Keratinocyte (primary cell): ENCODE data around the gene CPNE1. TPM values are rescaled to one million over a fixed set of nuclear protein-coding genes. Genes with fewer than 3 reads are reported as not detected.
A peak's percentile ranks its signal among the peaks of the same experiment; 100 is the strongest.

ENCODE experiments used
- DNase-seq: peaks from one replicate; pipeline ENCODE4 v3.0.0-alpha.2; 2011; ENCODE audit warnings: low read depth, missing footprints, low spot score
- FAIRE-seq: peaks from 2 replicates; lab custom pipeline; 2011; peaks lifted over from hg19 to GRCh38; lab: Jason Lieb, UNC
- H2AFZ ChIP-seq: 2 replicates; pipeline ENCODE4 v1.6.0; 2012; ENCODE audit warnings: low read length, control low read depth, inconsistent platforms; ENCODE audit not compliant: control insufficient read depth
- H3K27ac ChIP-seq: 2 replicates; pipeline ENCODE4 v1.5.1; 2011; ENCODE audit warnings: low read length; ENCODE audit not compliant: control insufficient read depth, insufficient read depth
- H3K27me3 ChIP-seq: 3 replicates; pipeline ENCODE4 v1.6.0; 2011; ENCODE audit warnings: low read length; ENCODE audit not compliant: control insufficient read depth, insufficient read depth; ENCODE audit errors: extremely low read depth
- H3K36me3 ChIP-seq, 2 experiments: 2 replicates in 1 of 2; 3 replicates in 1 of 2; pipeline ENCODE4 v1.5.1; 2011; ENCODE audit warnings: low read length in 2 of 2, mild to moderate bottlenecking in 1 of 2; ENCODE audit not compliant: control insufficient read depth in 2 of 2, insufficient read depth in 2 of 2; ENCODE audit errors: extremely low read depth in 1 of 2
- H3K4me1 ChIP-seq: 3 replicates; pipeline ENCODE4 v1.5.1; 2011; ENCODE audit warnings: low read length; ENCODE audit not compliant: control insufficient read depth, insufficient read depth; ENCODE audit errors: extremely low read depth
- H3K4me2 ChIP-seq: 3 replicates; pipeline ENCODE4 v1.6.0; 2011; ENCODE audit warnings: low read depth, low read length; ENCODE audit not compliant: control insufficient read depth, insufficient read depth; ENCODE audit errors: extremely low read depth
- H3K4me3 ChIP-seq, 3 experiments: fragments of 200-600 bp in 1 of 3; sonication (generic) in 1 of 3; 2 replicates in 2 of 3; 3 replicates in 1 of 3; pipeline ENCODE4 v1.5.1; 2011 to 2016; ENCODE audit warnings: low read length in 3 of 3, mild to moderate bottlenecking in 3 of 3, control low read depth in 2 of 3, inconsistent platforms in 1 of 3, low read depth in 1 of 3, mixed read lengths in 1 of 3, mixed run types in 1 of 3, moderate library complexity in 1 of 3; ENCODE audit not compliant: control insufficient read depth in 2 of 3, insufficient read depth in 2 of 3; ENCODE audit errors: extremely low read depth in 1 of 3
- H3K79me2 ChIP-seq: 2 replicates; pipeline ENCODE4 v1.6.0; 2012; ENCODE audit warnings: low read length; ENCODE audit not compliant: control insufficient read depth, insufficient read depth
- H3K9ac ChIP-seq: 3 replicates; pipeline ENCODE4 v1.6.0; 2011; ENCODE audit warnings: low read length; ENCODE audit not compliant: control insufficient read depth, insufficient read depth; ENCODE audit errors: extremely low read depth
- H3K9me1 ChIP-seq: 3 replicates; pipeline ENCODE4 v1.6.0; 2011; ENCODE audit warnings: low read length; ENCODE audit not compliant: control insufficient read depth, insufficient read depth; ENCODE audit errors: extremely low read depth
- H3K9me3 ChIP-seq: 2 replicates; pipeline ENCODE4 v1.5.1; 2012; ENCODE audit warnings: low read depth, low read length; ENCODE audit not compliant: control insufficient read depth
- H4K20me1 ChIP-seq: 3 replicates; pipeline ENCODE4 v1.6.0; 2011; ENCODE audit warnings: low read length; ENCODE audit not compliant: control insufficient read depth, insufficient read depth; ENCODE audit errors: extremely low read depth
- CTCF ChIP-seq, 3 experiments: IDR thresholded peaks in 1 of 3; conservative IDR thresholded peaks in 1 of 3; optimal IDR thresholded peaks in 1 of 3; 2 replicates in 2 of 3; 3 replicates in 1 of 3; pipeline versions ENCODE3 to v1.5.1; 2011; ENCODE audit warnings: low read length in 3 of 3, mild to moderate bottlenecking in 3 of 3, moderate library complexity in 2 of 3, control low read depth in 1 of 3, inconsistent platforms in 1 of 3; ENCODE audit not compliant: insufficient read depth in 2 of 3; ENCODE audit errors: extremely low read depth in 1 of 3
- EZH2 ChIP-seq: IDR thresholded peaks from one replicate; pipeline ENCODE4 v1.6.1; 2012; ENCODE audit warnings: inconsistent platforms, mild to moderate bottlenecking, low read length, moderate library complexity
- dilution Hi-C: fragments of 300-500 bp; cut with MboI; formaldehyde crosslinking; loops from one replicate; pipeline ENCODE4 v1.7.0; 2020; ENCODE audit warnings: low sequenced_read_pairs; ENCODE audit not compliant: extremely low pct_ligation_motif_present
- polyA plus RNA-seq, 5 experiments: library from polyadenylated mRNA; depleted of rRNA in 3 of 5; stranded (reverse) in 3 of 5; stranded (forward) in 1 of 5; unstranded in 1 of 5; fragments of >200 nt; gene quantifications; 1 replicate in 1 of 5; 2 replicates in 3 of 5; 3 replicates in 1 of 5; pipeline versions ENCODE4 v1.2.1 to v1.2.3, GENCODE V29; 2011 to 2012; ENCODE audit warnings: missing spikeins in 2 of 5, low read depth in 1 of 5, low replicate concordance in 1 of 5

Gene CPNE1
- polyA plus RNA-seq, 1 donor (not counting 4 experiments of a cell fraction or from before 2014, with no cell fraction given) = 111 TPM

GRCh38 chr20:35600176-35600992 is 64.3 kb downstream of the CPNE1 start:
- DNase-seq = no peak
- Histone ChIP-seq H3K4me3 (no peak overlapping the region), H3K79me2 (no peaks in the 10 kb centered on the region), H3K27me3 (peaks cover 49% of the 10 kb centered on the region), H3K9me1 (no peaks in the 10 kb centered on the region), H3K4me1 (peaks cover 15% of the 10 kb centered on the region), H3K9ac (no peak overlapping the region), H2AFZ (no peak overlapping the region), H3K9me3 (no peaks in the 10 kb centered on the region), H3K36me3 (no peaks in the 10 kb centered on the region), H4K20me1 (no peaks in the 10 kb centered on the region), H3K27ac (no peak overlapping the region), H3K4me2 (peak overlapping the region; percentile 87)
- dilution Hi-C loops = no loop called here
- no peak for FAIRE-seq
- TF ChIP-seq CTCF (optimal IDR thresholded peaks at IDR 0.05 in 1 of 3, IDR thresholded peaks at IDR 0.05 in 1 of 3, conservative IDR thresholded peaks at IDR 0.05 in 1 of 3; ENCODE audit: extremely low read depth in 1 of 3, insufficient read depth in 2 of 3, low read length in 3 of 3) (no peak), EZH2 (no peak)

- Histone ChIP-seq H3K9me3 (no peaks in the 10 kb centered on the region), H3K27ac (no peak overlapping the region), H3K4me3 (no peak overlapping the region), H3K9me1 (no peaks in the 10 kb centered on the region), H3K4me1 (peaks cover 15% of the 10 kb centered on the region), H2AFZ (no peak overlapping the region), H3K36me3 (no peaks in the 10 kb centered on the region), H3K79me2 (no peaks in the 10 kb centered on the region), H3K27me3 (peaks cover 49% of the 10 kb centered on the region), H3K9ac (no peak overlapping the region), H3K4me2 (no peak overlapping the region), H4K20me1 (no peaks in the 10 kb centered on the region)
- dilution Hi-C loops = no loop called here
- TF ChIP-seq EZH2 (no peak), CTCF (optimal IDR thresholded peaks at IDR 0.05 in 1 of 3, IDR thresholded peaks at IDR 0.05 in 1 of 3, conservative IDR thresholded peaks at IDR 0.05 in 1 of 3; ENCODE audit: extremely low read depth in 1 of 3, insufficient read depth in 2 of 3, low read length in 3 of 3) (no peak)
- FAIRE-seq (no peak), DNase-seq (no peak)
These were observed 65.0 kb downstream of the CPNE1 start for GRCh38 chr20:35599776-35600120.
